Thoracic aorta (tissue), 2 donors: Measurements from ENCODE around the gene GIGYF2. TPM values are rescaled to one million over a fixed set of nuclear protein-coding genes. Genes with fewer than 3 reads are reported as not detected.

Source experiments
- ATAC-seq: fragments of 150-250 bp; one replicate; pipeline ENCODE4 v1.8.0; 2017; ENCODE audit warnings: low read depth; ENCODE audit not compliant: insufficient number of reproducible peaks, low FRiP score
- DNase-seq: peaks from one replicate; pipeline ENCODE4 v3.0.0-alpha.2; 2020; ENCODE audit warnings: low spot score
- H3K27ac ChIP-seq, 2 donors: fragments of 200-600 bp; sonication (generic); 1 replicate in 1 of 2; 2 replicates in 1 of 2; pipeline ENCODE4 v1.5.1; 2016; ENCODE audit warnings: mild to moderate bottlenecking in 2 of 2, moderate library complexity in 2 of 2
- H3K27me3 ChIP-seq: fragments of 200-600 bp; sonication (generic); replicated peaks from 2 replicates; pipeline ENCODE4 v1.6.0; 2016; ENCODE audit warnings: mild to moderate bottlenecking; ENCODE audit not compliant: insufficient read depth
- H3K36me3 ChIP-seq: fragments of 200-600 bp; sonication (generic); one replicate; pipeline ENCODE4 v1.5.1; 2016
- H3K4me1 ChIP-seq, 2 donors: fragments of 200-600 bp; sonication (generic); 1 replicate in 1 of 2; 2 replicates in 1 of 2; pipeline versions ENCODE4 v1.5.1 to v1.6.0; 2016; ENCODE audit warnings: low read depth in 2 of 2, mild to moderate bottlenecking in 1 of 2; ENCODE audit not compliant: control insufficient read depth in 1 of 2
- H3K4me3 ChIP-seq: fragments of 200-600 bp; sonication (generic); 2 replicates; pipeline ENCODE4 v1.5.1; 2016; ENCODE audit warnings: mild to moderate bottlenecking
- H3K9me3 ChIP-seq: fragments of 200-600 bp; sonication (generic); 2 replicates; pipeline ENCODE4 v1.5.1; 2016
- total RNA-seq, 2 donors: library from RNA; depleted of rRNA; stranded (reverse); fragments of >200 nt; gene quantifications; one replicate each; pipeline versions ENCODE4 v1.1.0 to v1.2.3, GENCODE V29; 2016
- TF ChIP-seq, protein P1 (sequence below): fragments of 200-600 bp; sonication (generic); IDR thresholded peaks from one replicate; pipeline ENCODE4 v1.5.1; 2019; ENCODE audit warnings: antibody characterized with exemption

Gene GIGYF2
- total RNA-seq, 2 donors from 2014 or later = 54.7 to 121 TPM

DNA sequence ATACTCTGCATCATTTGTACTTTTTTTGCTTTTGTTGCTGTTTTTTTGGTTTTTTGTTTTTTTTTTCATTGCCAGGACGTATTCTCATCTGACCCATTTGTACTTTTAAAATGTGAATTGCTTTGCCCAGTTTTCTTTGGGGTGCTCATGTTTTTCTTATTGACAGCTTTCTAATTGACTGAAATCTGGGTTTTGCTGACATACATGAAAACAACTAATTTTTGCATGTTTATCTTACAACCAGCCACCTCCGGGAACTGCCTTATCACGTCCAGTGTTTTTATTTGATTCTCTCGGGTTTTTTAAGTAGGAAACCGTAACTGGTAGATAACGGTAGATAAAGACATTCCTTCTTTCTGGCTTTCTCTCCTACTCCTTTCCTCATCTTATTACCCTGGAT lies 211.6 kb downstream of the GIGYF2 start:
- DNase-seq (no peak), ATAC-seq (no peak)
- Histone ChIP-seq H3K4me3 (no peak overlapping the region), H3K4me1 (no peaks in the 10 kb centered on the region), H3K27ac (no peak overlapping the region), H3K9me3 (peaks cover 5% of the 10 kb centered on the region), H3K36me3 (no peaks in the 10 kb centered on the region), H3K27me3 (no peaks in the 10 kb centered on the region)
- TF ChIP-seq, protein P1, sequence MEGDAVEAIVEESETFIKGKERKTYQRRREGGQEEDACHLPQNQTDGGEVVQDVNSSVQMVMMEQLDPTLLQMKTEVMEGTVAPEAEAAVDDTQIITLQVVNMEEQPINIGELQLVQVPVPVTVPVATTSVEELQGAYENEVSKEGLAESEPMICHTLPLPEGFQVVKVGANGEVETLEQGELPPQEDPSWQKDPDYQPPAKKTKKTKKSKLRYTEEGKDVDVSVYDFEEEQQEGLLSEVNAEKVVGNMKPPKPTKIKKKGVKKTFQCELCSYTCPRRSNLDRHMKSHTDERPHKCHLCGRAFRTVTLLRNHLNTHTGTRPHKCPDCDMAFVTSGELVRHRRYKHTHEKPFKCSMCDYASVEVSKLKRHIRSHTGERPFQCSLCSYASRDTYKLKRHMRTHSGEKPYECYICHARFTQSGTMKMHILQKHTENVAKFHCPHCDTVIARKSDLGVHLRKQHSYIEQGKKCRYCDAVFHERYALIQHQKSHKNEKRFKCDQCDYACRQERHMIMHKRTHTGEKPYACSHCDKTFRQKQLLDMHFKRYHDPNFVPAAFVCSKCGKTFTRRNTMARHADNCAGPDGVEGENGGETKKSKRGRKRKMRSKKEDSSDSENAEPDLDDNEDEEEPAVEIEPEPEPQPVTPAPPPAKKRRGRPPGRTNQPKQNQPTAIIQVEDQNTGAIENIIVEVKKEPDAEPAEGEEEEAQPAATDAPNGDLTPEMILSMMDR = no peak

Other genes with a start within 250 kb of the GIGYF2 start
- not detected for gene ALPI, start 241.2 kb upstream of the GIGYF2 start, total RNA-seq
- gene ECEL1, start 209.5 kb upstream of the GIGYF2 start, total RNA-seq = 1 to 10 TPM; 1.6 to 2.8 TPM
- not detected for gene PRSS56, start 176.9 kb upstream of the GIGYF2 start, total RNA-seq
- not detected for gene CHRND, start 171.2 kb upstream of the GIGYF2 start, total RNA-seq
- gene CHRNG, start 157.6 kb upstream of the GIGYF2 start, total RNA-seq = not detected
- gene TIGD1, start 146.8 kb upstream of the GIGYF2 start, total RNA-seq = 1 to 10 TPM; 1.8 to 3.1 TPM
- 10 to 100 TPM; 42.2 to 51.1 TPM for gene EIF4E2, start 146.6 kb upstream of the GIGYF2 start, total RNA-seq
- 100 to 1,000 TPM; 111 to 211 TPM for gene EFHD1, start 63.7 kb upstream of the GIGYF2 start, total RNA-seq
- gene KCNJ13, start 79.2 kb downstream of the GIGYF2 start, total RNA-seq = not detected
- gene SNORC, start 172.9 kb downstream of the GIGYF2 start, total RNA-seq = under 1 TPM; 0.41 to 0.63 TPM